Posterior vena cava (tissue), 2 donors: Measurements from ENCODE around the gene HTT-AS. TPM values are rescaled to one million over a fixed set of nuclear protein-coding genes. Genes with fewer than 3 reads are reported as not detected.

ENCODE experiments used
- DNase-seq: peaks from one replicate; pipeline ENCODE4 v3.0.0-alpha.2; 2020; ENCODE audit warnings: low spot score
- intact Hi-C, 2 donors: fragments of 100-400 bp; cut with DNase I; formaldehyde crosslinking; loops; one replicate each; pipeline versions ENCODE4 v1.14.1 to v1.14.2; 2022 to 2023
- total RNA-seq, 2 donors: library from RNA; stranded (reverse); fragmentation: NEBNext Ultra II Directional; extraction: Animal tissue kit (Norgen Biotek cat#: 25700); gene quantifications; one replicate each; pipeline ENCODE4 v1.2.1, GENCODE V29; 2021
- donor health status: DM: yes; HTN: yes; CAD: no.
- donor health status: DM: yes; HTN: yes; CAD: no.

Gene HTT-AS
- total RNA-seq, 2 donors from 2014 or later, result not detected

- DNase-seq, result peak; percentile 74
- intact Hi-C loops, result loop anchor here in 1 of 2 donors (10.0 kb wide), 2 partner anchors 62 to 272 kb away; no protein-coding TSS in a partner anchor
Measured at GRCh38 chr4:3036131-3036952, 38.0 kb downstream of the HTT-AS start.

- no peak for DNase-seq
- intact Hi-C loops, result loop anchor here in 1 of 2 donors (10.0 kb wide), 2 partner anchors 61 to 271 kb away; no protein-coding TSS in a partner anchor
Measured at GRCh38 chr4:3035674-3036073, 38.7 kb downstream of the HTT-AS start.

- intact Hi-C loops, result loop anchor here in 1 of 2 donors (10.0 kb wide), 2 partner anchors 60 to 270 kb away; no protein-coding TSS in a partner anchor
- DNase-seq, result peak; percentile 47
Measured at GRCh38 chr4:3035249-3035648, 39.1 kb downstream of the HTT-AS start.

- intact Hi-C loops, result loop anchor here in 1 of 2 donors (10.0 kb wide), 2 partner anchors 59 to 269 kb away; no protein-coding TSS in a partner anchor
- peak; percentile 38 for DNase-seq
Measured at GRCh38 chr4:3034231-3034630, 40.1 kb downstream of the HTT-AS start.

GRCh38 chr4:3031357-3032082 is 42.8 kb downstream of the HTT-AS start:
- peak; percentile 46 for DNase-seq
- intact Hi-C loops, result loop anchor here in 1 of 2 donors (10.0 kb wide), 2 partner anchors 57 to 267 kb away; no protein-coding TSS in a partner anchor

GRCh38 chr4:3030566-3031356 is 43.6 kb downstream of the HTT-AS start:
- intact Hi-C loops, result loop anchor here in 1 of 2 donors (10.0 kb wide), 2 partner anchors 56 to 266 kb away; no protein-coding TSS in a partner anchor
- peak; percentile 58 for DNase-seq

- no peak for DNase-seq
- intact Hi-C loops, result no loop called here
Measured at GRCh38 chr4:3029464-3029863, 44.9 kb downstream of the HTT-AS start.

GRCh38 chr4:3026540-3026939 is 47.8 kb downstream of the HTT-AS start:
- intact Hi-C loops, result no loop called here

GRCh38 chr4:3025881-3026280 is 48.5 kb downstream of the HTT-AS start:
- DNase-seq, result peak; percentile 64
- intact Hi-C loops, result no loop called here

More at GRCh38 chr4:3026540-3026939, 47.8 kb downstream of the HTT-AS start:
- peak; percentile 45 for DNase-seq

GRCh38 chr4:3022651-3023050 is 51.7 kb downstream of the HTT-AS start:
- intact Hi-C loops, result no loop called here
- peak; percentile 10 for DNase-seq

GRCh38 chr4:3022112-3022511 is 52.2 kb downstream of the HTT-AS start:
- peak; percentile 37 for DNase-seq
- intact Hi-C loops, result no loop called here

GRCh38 chr4:3021627-3022026 is 52.7 kb downstream of the HTT-AS start:
- intact Hi-C loops, result no loop called here
- peak; percentile 32 for DNase-seq

GRCh38 chr4:3021127-3021526 is 53.2 kb downstream of the HTT-AS start:
- DNase-seq, result peak; percentile 36
- intact Hi-C loops, result no loop called here

- no peak for DNase-seq
- intact Hi-C loops, result no loop called here
Measured at GRCh38 chr4:3019145-3019846, 55.0 kb downstream of the HTT-AS start.

GRCh38 chr4:3017504-3017903 is 56.8 kb downstream of the HTT-AS start:
- no peak for DNase-seq
- intact Hi-C loops, result no loop called here

GRCh38 chr4:3016961-3017360 is 57.4 kb downstream of the HTT-AS start:
- DNase-seq, result no peak
- intact Hi-C loops, result no loop called here

GRCh38 chr4:3013839-3014350 is 60.4 kb downstream of the HTT-AS start:
- intact Hi-C loops, result no loop called here
- DNase-seq, result no peak
